ENCODE measurements around the gene NUBP2. TPM values are rescaled to one million over a fixed set of nuclear protein-coding genes. Genes with fewer than 3 reads are reported as not detected.
"Not testable (repeated sequence)": the region's sequence is repeated elsewhere in the genome, so short reads cannot be mapped to it uniquely, and the experiment has no call there.

Gene NUBP2
- polyA plus RNA-seq, 3 donors = 53.8 to 71.8 (median 59.2) TPM

GRCh38 chr16:1790611-1791255 is 8.0 kb downstream of the NUBP2 start:
- WGBS, 3 donors = 87 to 93% (median 91%) methylated on average over 42 to 44 of the region's 44 CpGs
- no peak overlapping the region for H3K27ac ChIP-seq (ENCODE audit: low read depth, low read length)

- WGBS, 3 donors = 92 to 95% (median 94%) methylated on average over 51 to 53 of the region's 53 CpGs
Observed at GRCh38 chr16:1791256-1791942, 8.6 kb downstream of the NUBP2 start.

GRCh38 chr16:1791943-1792812 is 9.4 kb downstream of the NUBP2 start:
- WGBS, 3 donors = 86 to 92% (median 91%) methylated on average over 59 of the region's 59 CpGs
- H3K27ac ChIP-seq (ENCODE audit: low read depth, low read length) = no peak overlapping the region

More at GRCh38 chr16:1791256-1791942, 8.6 kb downstream of the NUBP2 start:
- no peak overlapping the region for H3K27ac ChIP-seq (ENCODE audit: low read depth, low read length)

GRCh38 chr16:1792836-1793577 is 10.2 kb downstream of the NUBP2 start:
- H3K27ac ChIP-seq (ENCODE audit: low read depth, low read length) = no peak overlapping the region
- 67 to 87% (median 78%) methylated on average over 30 to 33 of the region's 33 CpGs for WGBS, 3 donors

- 20 to 64% (median 53%) methylated on average over 23 to 28 of the region's 28 CpGs for WGBS, 3 donors
- H3K27ac ChIP-seq (ENCODE audit: low read depth, low read length) = no peak within 1 kb of the TSS
Observed at GRCh38 chr16:1793578-1794220, 10.9 kb downstream of the NUBP2 start, which contains the start of gene IGFALS. Gene IGFALS, minus strand, starts transcription at chr16:1793705. Its CDS starts 53 bp downstream, at chr16:1793652.

DNA sequence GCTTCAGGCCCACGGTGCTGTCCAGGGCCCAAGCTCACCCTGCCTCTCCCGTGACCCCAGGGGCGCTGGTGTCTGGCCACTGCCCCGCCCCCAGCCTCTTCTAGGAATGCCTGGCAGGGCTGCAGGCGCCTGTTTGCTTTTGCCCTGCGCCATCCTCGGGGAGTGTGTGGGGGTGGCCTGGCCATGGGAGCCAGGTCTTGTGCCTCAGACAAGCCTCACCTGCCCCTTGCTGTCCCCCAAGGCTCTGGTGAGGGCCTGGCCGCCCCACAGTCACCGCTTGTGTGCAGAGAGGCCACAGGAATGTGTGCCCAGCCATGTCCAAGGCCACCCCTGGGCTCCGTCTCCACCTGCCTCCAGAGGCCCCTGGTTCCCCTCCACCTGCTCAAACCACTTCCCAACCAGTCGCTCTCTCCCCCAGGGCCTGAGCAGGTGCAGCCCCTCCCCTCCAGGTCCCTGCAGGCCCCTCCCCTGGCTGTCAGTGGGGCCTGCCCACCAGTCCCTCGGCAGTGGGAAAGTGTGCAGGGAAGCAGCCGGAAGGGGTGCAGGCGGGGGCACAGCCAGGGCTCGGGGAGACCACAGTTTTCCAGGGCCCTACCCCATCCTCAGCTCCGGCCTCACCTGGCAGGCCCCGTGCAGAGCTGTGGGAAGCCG is 11.6 kb downstream of the NUBP2 start:
- H3K27ac ChIP-seq (ENCODE audit: low read depth, low read length) = no peak overlapping the region
- WGBS, 3 donors = 24 to 62% (median 53%) methylated on average over 18 of the region's 18 CpGs

GRCh38 chr16:1794908-1795666 is 12.3 kb downstream of the NUBP2 start:
- WGBS, 3 donors = 60 to 85% (median 77%) methylated on average over 31 to 32 of the region's 32 CpGs
- no peak overlapping the region for H3K27ac ChIP-seq (ENCODE audit: low read depth, low read length)

DNA sequence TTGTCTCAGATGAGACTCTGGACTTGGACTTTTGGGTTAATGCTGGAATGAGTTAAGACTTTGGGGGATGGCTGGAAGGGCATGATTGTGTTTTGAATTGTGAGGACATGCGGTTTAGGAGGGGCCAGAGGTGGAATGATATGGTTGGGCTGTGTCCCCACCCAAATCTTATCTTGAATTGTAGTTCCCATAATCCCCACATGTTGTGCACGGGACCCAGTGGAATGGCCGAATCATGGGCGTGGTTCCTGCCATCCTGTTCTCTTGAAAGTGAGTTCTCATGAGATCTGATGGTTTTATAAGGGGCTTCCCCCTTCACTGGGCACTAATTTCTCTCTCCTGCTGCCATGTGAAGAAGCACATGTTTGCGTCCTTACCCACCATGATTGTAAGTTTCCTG is 16.5 kb downstream of the NUBP2 start:
- H3K27ac ChIP-seq (ENCODE audit: low read depth, low read length) = not testable (repeated sequence)
- 70 to 85% (median 84%) methylated on average over 5 of the region's 5 CpGs for WGBS, 3 donors

DNA sequence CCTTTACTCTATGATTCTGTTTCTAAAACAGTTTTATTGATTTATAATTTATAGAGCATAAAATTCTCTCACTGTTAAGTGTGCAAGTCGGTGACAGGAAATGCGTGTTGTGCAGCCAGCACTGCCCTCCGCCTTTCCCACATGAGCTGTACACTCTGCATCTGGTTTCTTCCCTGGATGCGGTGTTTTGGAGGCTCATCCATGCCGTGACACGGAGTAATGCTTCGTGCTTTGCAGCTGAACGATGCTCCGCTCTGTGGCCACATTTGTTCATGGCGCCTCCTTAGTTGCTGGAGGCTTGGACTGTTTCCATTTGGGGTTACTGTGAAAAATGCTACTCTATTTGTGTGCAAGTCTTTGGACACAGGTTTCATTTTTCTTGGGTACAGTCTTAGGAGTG is 17.9 kb downstream of the NUBP2 start:
- WGBS, 3 donors = 77 to 86% (median 84%) methylated on average over 10 of the region's 10 CpGs

DNA sequence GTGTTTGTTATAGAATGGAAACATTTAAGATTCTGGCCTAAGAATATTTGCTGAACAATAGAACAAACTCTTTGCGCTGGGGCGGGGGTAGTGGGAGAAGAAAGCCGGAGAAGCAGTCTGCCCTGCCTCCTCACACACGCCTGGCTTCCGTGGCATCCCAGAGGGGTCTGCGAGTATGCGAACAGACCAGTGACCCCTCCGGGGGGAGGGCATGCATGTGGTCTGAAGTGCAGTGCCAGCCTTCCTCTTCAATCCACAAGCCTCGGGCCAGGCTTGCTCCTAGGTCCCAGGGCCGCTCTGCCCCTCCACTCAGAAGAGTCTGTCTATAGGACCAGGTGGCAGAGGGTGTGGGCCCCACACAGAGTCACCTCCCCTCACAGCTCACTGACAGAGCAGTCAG is 24.9 kb downstream of the NUBP2 start:
- 83 to 92% (median 87%) methylated on average over 10 of the region's 10 CpGs for WGBS, 3 donors
- H3K27ac ChIP-seq (ENCODE audit: low read depth, low read length) = no peak overlapping the region

More for the DNA sequence above, 17.9 kb downstream of the NUBP2 start:
- H3K27ac ChIP-seq (ENCODE audit: low read depth, low read length) = no peak overlapping the region

DNA sequence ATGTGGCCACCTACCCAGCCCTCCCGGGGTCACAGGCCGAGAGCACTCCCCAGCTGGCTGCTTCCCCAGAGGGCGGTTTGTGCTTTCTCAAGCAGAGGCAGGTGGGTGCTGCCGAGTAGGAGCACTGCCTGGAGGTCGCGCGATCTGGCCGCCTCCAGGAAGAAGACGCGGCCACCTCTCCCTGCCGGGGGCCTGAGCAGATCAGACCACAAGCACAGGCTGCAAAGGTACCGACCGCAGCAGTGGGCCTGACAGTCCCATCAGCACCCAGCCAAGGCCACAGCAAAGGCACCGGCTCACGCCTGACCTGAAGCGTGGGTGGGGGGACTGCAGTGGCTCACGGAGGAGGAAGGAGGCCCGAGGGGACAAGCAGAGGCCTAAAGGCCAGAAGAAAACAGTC is 25.9 kb downstream of the NUBP2 start:
- H3K27ac ChIP-seq (ENCODE audit: low read depth, low read length) = no peak overlapping the region
- 76 to 91% (median 80%) methylated on average over 18 of the region's 18 CpGs for WGBS, 3 donors

GRCh38 chr16:1809281-1809801 is 26.6 kb downstream of the NUBP2 start:
- 70 to 85% (median 75%) methylated on average over 28 of the region's 28 CpGs for WGBS, 3 donors
- H3K27ac ChIP-seq (ENCODE audit: low read depth, low read length) = no peak overlapping the region

DNA sequence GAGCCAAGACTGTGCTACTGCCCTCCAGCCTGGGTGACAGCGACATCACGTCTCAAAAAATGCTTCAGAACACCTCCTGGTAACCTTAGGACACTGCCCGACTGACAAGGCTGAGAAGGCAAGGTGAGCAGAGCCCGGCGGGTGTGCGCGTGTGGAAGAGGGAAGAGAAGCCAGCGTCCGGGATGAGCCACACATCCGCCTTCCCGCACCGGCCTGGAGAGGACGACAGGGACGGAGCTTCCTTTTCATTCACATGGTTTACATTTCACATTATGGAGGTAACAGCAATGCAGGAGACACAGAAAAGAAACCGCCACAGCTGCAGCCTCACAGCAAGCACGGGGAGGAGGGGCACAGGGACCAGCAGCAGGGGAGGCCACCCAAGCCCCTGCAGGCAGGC is 27.3 kb downstream of the NUBP2 start:
- WGBS, 3 donors = 92 to 97% (median 96%) methylated on average over 14 to 16 of the region's 16 CpGs
- no peak overlapping the region for H3K27ac ChIP-seq (ENCODE audit: low read depth, low read length)

DNA sequence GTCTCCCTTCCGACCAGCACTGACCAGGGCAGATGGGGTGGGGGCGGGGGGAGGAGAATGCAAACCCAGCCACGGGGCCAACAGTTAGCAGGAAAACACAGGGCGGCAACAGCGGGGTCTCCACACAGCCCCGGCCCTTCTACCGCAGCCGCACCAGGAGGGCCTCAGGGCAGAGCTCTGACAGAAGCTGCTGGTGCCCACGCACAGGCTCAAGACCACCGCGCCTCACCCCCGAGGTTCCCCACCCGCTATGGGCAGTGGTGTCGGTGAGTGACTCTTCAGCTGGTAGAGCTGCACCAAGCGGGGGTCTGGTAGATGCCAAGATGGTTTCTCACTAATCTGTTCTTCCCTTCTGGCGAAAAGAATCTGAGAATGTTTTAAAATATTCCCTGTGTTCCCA is 27.8 kb downstream of the NUBP2 start:
- 93 to 96% (median 96%) methylated on average over 16 of the region's 16 CpGs for WGBS, 3 donors
- no peak overlapping the region for H3K27ac ChIP-seq (ENCODE audit: low read depth, low read length)

DNA sequence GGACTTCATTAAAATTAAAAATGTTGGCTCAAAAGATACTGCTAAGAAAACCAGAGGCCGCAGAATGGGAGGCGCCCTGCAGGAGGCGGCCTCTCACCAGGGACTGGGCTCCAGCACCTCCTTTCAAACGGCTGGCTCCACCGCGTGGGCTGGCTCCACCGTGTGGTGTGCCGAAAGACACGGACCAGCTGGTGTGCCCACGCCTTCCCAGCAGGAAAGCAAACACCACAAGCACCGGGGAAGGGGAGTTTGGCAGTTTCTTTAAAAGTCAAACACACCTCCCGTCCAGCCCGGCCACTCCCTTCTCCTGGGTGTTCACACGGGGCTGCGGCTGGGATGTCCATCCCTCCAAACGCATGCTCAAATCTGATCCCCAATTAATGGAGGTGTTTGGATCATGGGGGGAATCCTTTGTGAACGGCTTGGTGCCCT is 30.0 kb downstream of the NUBP2 start:
- 13 to 25% (median 25%) methylated on average over 17 of the region's 17 CpGs for WGBS, 3 donors
- H3K27ac ChIP-seq (ENCODE audit: low read depth, low read length) = no peak overlapping the region

- WGBS, 3 donors = 88 to 92% (median 92%) methylated on average over 11 of the region's 11 CpGs
- H3K27ac ChIP-seq (ENCODE audit: low read depth, low read length) = no peak overlapping the region
Observed at GRCh38 chr16:1815461-1815860, 32.7 kb downstream of the NUBP2 start.
